ENCODE measurements around the gene FREY1.
A peak's percentile ranks its signal among the peaks of the same experiment; 100 is the strongest.

FREY1 gene

GRCh38 chr11:45928535-45929215 lies 21.6 kb upstream of the FREY1 start:
- no peak for DNase-seq (ENCODE audit: low read depth in 2 of 3, low spot score in 2 of 3)

DNA sequence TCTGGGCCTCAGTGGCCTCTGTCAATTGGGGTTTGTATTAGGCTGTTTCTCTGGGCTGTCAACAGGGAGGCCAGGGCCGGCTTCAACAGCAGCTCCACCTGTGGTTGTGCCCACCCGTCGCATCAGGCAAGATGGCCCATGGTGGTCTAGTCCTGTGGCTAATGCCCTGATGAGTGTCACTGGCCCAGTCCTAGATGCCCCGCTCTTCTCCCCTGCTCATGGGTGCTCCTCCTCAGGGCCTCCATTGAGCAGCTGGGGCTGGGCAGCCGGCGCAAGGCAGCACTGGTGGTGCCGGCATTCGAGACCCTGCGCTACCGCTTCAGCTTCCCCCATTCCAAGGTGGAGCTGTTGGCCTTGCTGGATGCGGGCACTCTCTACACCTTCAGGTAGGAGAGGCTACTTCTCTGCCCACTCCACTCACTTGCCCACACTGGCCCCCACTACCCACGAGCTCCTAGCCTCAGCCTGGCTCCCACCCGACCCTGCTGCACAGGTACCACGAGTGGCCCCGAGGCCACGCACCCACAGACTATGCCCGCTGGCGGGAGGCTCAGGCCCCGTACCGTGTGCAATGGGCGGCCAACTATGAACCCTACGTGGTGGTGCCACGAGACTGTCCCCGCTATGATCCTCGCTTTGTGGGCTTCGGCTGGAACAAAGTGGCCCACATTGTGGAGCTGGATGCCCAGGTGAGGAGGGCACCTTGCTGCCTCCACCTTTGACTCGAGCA lies 20.8 kb upstream of the FREY1 start:
- no peak for DNase-seq (ENCODE audit: low read depth in 2 of 3, low spot score in 2 of 3)

DNA sequence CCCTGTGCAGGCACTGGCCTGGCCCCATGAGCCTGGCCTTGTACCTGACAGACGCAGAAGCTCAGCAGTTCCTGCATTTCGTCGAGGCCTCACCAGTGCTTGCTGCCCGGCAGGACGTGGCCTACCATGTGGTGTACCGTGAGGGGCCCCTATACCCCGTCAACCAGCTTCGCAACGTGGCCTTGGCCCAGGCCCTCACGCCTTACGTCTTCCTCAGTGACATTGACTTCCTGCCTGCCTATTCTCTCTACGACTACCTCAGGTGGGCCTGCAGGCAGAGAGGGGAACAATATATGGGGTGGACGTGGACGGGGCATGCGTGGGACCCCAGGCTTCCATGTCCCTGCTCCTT lies 20.2 kb upstream of the FREY1 start:
- no peak for DNase-seq (ENCODE audit: low read depth in 2 of 3, low spot score in 2 of 3)

DNA sequence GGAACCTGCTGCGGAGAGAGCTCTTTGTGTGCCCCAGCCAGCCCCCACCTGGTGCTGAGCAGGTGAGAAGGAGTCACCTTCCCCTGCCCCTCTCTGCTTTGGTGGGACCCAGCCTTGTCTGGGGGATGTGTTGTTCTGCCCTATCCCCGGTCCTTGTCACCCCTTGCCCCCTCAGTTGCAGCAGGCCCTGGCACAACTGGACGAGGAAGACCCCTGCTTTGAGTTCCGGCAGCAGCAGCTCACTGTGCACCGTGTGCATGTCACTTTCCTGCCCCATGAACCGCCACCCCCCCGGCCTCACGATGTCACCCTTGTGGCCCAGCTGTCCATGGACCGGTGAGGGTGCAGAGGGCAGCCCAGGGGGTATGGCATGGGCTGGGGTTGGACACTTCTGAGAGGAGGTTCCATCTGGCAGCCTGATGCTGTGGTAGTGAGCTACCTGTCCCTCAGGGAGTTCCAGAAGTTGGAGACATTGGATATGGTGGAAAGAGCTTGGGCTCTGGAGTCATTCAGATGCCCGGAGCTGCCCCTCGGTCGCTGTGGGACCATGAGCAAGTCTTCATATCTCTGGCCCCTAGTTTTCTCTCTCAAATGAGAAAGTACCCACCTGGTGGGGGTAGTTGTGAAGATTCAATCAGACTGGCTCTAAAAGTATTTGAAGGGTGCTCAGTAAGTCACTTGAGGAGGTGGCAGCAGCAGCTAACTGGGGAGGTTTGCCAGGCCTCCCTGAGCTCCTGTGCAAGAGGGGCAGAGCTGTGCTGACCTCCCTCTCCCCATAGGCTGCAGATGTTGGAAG lies 19.7 kb upstream of the FREY1 start:
- DNase-seq (ENCODE audit: low read depth in 2 of 3, low spot score in 2 of 3): no peak

GRCh38 chr11:45926001-45926401 lies 18.9 kb upstream of the FREY1 start:
- DNase-seq (ENCODE audit: low read depth in 2 of 3, low spot score in 2 of 3): no peak

DNA sequence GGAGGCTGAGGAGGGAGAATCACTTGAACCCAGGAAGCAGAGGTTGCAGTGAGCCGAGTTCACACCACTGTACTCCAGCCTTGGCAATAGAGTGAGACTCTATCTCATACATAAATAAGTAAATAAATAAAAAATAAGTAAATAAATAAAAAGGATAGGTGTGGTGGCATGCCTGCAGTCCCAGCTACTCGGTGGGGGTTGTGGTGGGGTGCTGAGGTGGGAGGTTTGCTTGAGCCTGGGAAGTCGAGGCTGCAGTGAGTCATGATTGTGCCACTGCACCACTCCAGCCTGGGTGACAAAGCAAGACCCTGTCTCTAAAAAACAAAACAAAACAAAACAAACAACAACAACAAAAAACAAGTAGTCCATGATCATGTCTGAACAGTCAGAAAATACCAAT lies 18.5 kb upstream of the FREY1 start:
- DNase-seq (ENCODE audit: low read depth in 2 of 3, low spot score in 2 of 3): no peak

DNA sequence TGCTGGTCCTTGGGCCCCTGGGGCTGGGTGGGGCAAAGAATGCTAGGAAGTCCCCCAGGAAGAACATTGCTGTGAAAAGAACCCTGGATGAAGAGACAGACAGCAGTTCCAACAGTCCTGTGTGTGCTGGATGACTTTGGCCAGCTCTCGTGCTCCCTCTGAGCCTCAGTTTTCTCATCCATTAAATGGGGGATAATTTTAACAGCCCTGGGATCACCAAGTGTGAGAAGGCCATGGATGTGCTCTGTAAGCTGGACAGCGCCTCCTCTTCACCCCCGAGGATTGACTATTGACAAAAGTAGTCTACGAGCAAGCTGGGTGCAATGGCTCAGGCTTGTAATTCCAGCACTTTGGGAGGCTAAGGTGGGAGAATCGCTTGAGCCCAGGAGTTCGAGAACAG lies 17.9 kb upstream of the FREY1 start:
- DNase-seq (ENCODE audit: low read depth in 2 of 3, low spot score in 2 of 3): no peak

GRCh38 chr11:45924036-45924915 lies 17.2 kb upstream of the FREY1 start:
- no peak for DNase-seq (ENCODE audit: low read depth in 2 of 3, low spot score in 2 of 3)

DNA sequence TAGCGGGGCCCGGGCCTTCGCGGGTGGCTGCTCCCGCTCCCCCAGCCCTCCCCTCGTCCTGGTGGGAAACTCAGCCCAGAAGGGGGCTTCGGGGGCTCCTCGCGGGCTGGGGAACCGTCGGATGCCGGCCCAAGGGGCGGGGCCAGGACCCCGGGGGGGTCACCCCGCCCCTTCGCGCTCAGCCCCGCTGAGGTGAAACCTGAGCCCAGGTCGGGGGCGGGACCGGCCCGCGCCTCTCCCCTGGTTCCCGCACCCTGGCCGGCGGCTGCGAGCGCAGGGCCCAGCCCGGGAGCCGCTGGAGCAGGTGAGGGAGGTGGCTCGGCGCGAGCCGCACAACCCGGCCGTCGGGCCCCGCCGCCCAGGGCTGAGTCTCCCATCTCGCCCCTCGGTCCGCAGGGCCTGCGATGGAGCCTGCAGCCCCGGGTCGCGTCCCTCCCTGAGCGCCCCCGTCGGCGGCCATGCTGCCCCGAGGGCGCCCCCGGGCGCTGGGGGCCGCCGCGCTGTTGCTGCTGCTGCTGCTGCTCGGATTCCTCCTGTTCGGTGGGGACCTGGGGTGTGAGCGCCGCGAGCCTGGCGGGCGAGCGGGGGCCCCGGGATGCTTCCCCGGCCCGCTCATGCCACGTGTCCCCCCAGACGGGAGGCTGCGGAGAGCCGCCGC lies 15.5 kb upstream of the FREY1 start, which contains the start of gene LARGE2:
TSS of gene LARGE2 (plus strand) at position 232 of the 658 bp plus-strand sequence. CDS start at position 459, 227 bp downstream.
- no peak for DNase-seq (ENCODE audit: low read depth in 2 of 3, low spot score in 2 of 3)

GRCh38 chr11:45921561-45922424 lies 14.7 kb upstream of the FREY1 start:
- DNase-seq (ENCODE audit: low read depth in 2 of 3, low spot score in 2 of 3): no peak

GRCh38 chr11:45920531-45921477 lies 13.7 kb upstream of the FREY1 start:
- no peak for DNase-seq (ENCODE audit: low read depth in 2 of 3, low spot score in 2 of 3)

GRCh38 chr11:45919806-45920530 lies 12.9 kb upstream of the FREY1 start:
- DNase-seq (ENCODE audit: low read depth in 2 of 3, low spot score in 2 of 3): no peak

DNA sequence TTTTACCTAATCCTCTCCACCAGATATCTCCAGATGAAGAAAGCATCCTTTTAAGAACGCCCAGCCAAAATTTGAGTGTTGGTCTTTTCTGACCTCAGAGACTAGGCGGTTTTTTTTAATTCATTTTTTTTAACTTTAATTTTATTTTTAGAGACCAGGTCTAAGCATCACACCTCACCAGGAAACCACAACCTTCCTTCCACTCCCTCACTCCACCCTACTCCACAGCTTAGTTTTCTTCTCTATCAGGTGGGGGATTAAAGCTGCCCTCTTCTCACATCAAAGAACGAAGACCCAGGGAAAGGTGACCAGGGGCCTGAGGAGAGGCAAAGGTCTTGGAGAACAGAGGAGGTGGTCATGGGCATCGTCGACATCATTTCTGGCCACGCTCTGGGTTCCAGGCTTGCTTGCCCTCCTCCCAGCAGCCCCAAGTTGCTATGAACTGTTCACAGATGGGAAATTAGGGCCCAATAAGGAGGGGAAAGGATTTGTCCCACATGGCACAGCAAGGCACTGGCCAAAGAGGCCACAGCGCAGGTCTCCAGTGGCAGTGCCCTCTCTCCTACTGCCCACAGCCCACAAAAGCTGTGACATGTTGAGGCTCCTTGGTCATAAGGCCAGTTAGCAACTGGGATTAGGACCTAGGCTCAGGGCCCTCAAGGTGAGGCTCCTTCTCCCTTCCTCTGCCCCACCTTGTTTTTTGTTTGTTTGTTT lies 12.0 kb upstream of the FREY1 start:
- no peak for DNase-seq (ENCODE audit: low read depth in 2 of 3, low spot score in 2 of 3)

DNA sequence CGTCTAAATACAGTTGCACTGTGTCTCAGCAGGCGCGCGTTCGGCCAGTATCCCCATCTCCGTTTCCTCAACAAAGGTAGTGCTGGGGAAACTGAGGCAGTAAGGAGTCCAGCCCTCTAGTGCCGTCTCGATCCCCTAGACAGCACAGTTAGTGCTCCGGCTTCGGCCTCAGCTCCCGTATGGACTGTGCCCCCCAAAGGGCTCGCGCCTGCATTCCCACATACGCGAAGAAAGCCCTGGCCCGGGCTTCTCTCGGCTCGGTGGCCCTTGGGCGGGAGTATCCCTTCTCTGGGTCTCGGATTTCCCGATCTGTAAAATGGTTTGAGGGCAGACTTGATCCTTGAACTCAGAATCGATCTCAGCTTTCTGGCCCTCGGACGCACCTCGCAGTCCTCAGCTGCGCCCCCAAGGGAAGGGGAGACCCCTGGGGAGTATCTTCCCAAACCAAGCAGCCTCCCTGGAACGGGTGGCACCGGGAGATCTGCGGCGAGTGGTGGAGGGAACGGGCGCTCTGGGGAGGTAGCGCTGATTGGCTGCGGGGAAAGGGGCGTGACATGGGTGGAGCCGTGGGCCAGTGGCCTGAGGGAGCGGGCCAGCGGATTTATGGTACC lies 11.4 kb upstream of the FREY1 start:
- peak in 1 of 3 experiments; percentile 30 for DNase-seq (ENCODE audit: low read depth in 2 of 3, low spot score in 2 of 3)

DNA sequence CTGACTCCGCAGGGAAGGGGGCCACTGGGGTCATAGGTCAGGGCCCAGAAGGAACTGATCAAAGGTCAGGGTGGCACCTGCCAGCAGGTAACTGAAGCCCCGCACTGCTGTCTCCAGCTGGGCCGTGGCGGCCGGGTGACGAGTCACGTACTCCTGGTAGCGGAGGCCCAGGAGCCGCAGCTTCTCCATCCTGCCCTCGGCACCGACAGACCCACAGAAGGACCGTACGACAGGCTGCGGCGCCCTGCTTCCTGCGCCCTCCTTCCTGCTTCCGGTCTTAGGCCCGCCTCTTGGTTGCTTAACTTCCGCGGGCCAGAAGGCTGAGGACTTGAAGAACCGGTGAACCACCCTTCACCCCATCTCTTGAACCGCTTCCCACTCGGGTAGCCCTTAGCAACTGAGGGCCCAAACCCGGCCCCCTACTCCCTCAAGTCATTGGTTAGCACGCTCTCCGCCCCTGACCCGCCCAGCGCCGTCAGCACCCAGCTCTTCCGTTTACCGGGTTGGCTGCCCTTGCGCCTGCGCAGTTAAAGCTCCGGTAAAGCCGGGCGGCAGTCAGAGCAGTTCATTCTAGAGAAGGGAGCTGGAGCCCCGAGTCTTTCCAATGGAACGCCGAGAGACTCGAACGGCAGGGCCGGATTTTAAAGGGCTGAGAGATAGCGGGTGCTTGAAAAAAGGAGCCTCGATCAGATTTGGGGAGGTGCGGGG lies 10.7 kb upstream of the FREY1 start, which contains the start of gene PEX16:
TSS of gene PEX16 (minus strand) at position 255 of the 708 bp plus-strand sequence. CDS start at position 189, 66 bp downstream.
- peak; percentile 67 to 86 (median 79) for DNase-seq (ENCODE audit: low read depth in 2 of 3, low spot score in 2 of 3)

- no peak for DNase-seq (ENCODE audit: low read depth in 2 of 3, low spot score in 2 of 3)
Measured at GRCh38 chr11:45917286-45917622, 10.2 kb upstream of the FREY1 start.

Data from activated CD8-positive, alpha-beta memory T cell treated with anti-CD3 and anti-CD28 coated beads for 48 hours (primary cell).